ENCODE measurements around the gene VCX2. TPM values are rescaled to one million over a fixed set of nuclear protein-coding genes. Genes with fewer than 3 reads are reported as not detected.
"Not testable (repeated sequence)": the region's sequence is repeated elsewhere in the genome, so short reads cannot be mapped to it uniquely, and the experiment has no call there.

The VCX2 gene
- not detected for total RNA-seq
- long read RNA-seq = 0 reads

- ATAC-seq (ENCODE audit: poor library complexity) = not testable (repeated sequence)
These were observed at the start of gene VCX2 for GRCh38 chrX:8171169-8171568. VCX2 (minus strand) TSS chrX:8171267; CDS start chrX:8170643, 624 bp downstream.

GRCh38 chrX:8204943-8205342 is 33.9 kb upstream of the VCX2 start:
- ATAC-seq (ENCODE audit: poor library complexity) (no peak), DNase-seq (no peak)
- intact Hi-C loops (cut with DNase I) = no loop called here

More at GRCh38 chrX:8171169-8171568, at the start of gene VCX2:
- intact Hi-C loops (cut with DNase I); DNase-seq: not testable (repeated sequence)

DNA sequence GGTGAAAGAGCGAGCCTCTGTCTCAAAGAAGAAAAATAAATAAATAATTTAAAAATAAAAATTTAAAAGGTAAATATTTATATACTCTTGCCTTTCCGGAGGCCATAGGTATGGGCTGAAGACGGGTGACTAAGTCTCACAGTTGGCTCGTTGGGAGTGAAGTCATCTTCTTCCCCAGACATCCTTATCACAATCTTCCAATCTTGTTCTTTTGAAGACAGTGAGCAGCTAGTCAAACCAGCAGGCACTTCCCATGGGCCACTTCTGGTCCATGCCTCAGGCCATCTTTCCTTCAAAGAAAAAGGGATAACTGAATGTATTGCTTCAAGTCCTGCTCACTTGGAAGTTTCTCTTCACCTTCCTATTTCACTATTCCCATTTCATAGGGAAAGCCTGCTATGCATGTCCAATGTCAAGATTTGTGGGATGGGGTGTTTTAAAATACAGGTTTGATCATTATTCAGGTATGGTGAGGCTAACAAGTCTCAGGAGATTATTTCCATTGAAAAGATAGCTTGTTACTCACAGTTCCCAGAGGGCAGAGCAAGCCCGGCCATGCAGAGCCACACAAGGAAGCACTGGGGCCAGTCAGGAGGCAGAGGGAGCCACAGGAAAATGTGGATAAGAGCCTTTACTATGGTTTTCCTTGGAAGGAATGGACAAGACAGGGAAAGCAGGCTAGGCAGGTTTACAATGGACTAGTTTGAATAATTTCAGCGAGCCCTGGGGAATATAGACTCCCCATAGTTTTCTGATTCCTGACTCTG is 33.3 kb upstream of the VCX2 start:
- DNase-seq (no peak), ATAC-seq (ENCODE audit: poor library complexity) (no peak)
- intact Hi-C loops (cut with DNase I) = no loop called here

- intact Hi-C loops (cut with DNase I) = no loop called here
- peak; percentile 43 for DNase-seq
- peak; percentile 55 for ATAC-seq (ENCODE audit: poor library complexity)
These were observed 30.8 kb upstream of the VCX2 start for GRCh38 chrX:8201896-8202331.

GRCh38 chrX:8196776-8197175 is 25.7 kb upstream of the VCX2 start:
- intact Hi-C loops (cut with DNase I) = no loop called here
- no peak for DNase-seq
- no peak for ATAC-seq (ENCODE audit: poor library complexity)

GRCh38 chrX:8194216-8194615 is 23.1 kb upstream of the VCX2 start:
- DNase-seq = no peak
- intact Hi-C loops (cut with DNase I) = no loop called here
- no peak for ATAC-seq (ENCODE audit: poor library complexity)

GRCh38 chrX:8192276-8192675 is 21.2 kb upstream of the VCX2 start:
- intact Hi-C loops (cut with DNase I) = no loop called here
- DNase-seq (no peak), ATAC-seq (ENCODE audit: poor library complexity) (no peak)

DNA sequence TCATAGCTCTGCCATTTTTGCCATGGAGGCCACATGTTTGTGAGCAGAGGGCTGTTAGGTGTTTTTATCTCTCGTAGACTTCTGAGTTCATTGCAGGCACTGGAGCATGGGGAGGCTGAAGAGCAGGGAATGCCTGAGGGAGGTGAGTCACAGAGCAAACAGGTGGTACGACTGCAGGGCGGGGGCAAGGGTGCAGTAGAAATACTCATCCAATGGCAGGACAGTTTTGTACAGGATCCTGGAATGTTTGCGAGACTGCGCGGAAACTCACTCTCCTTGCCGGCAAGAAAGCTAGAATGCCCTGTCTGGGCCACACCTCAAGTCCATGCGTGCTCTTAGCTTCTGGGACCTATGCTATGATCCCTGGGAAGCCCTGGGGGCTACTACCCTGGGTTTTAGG is 20.0 kb upstream of the VCX2 start:
- no peak for DNase-seq
- intact Hi-C loops (cut with DNase I) = no loop called here
- ATAC-seq (ENCODE audit: poor library complexity) = no peak

DNA sequence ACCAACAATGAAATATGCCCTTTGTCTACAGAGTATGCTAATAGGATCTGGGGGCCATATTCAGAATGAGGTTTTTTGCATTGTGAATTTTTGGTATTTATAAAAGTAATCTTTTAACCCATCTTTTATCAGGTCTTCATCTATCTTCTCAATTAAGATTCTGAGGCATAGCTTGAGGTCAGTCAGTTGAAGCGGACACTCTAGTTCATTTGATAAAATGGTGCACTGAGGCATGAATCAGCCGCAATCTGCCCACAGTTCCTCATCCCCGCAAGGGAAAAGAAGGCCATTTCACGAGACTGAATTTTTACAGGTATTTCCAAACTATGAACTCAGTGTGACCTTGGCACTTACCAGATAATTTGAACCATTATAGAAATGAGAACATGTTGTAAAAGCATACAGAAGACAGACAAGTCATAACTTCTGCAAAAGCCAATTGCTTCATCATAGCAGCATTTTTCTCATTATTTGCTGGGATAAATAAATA is 19.3 kb upstream of the VCX2 start:
- DNase-seq (no peak), ATAC-seq (ENCODE audit: poor library complexity) (no peak)
- intact Hi-C loops (cut with DNase I) = no loop called here

GRCh38 chrX:8189096-8189830 is 18.2 kb upstream of the VCX2 start:
- DNase-seq = no peak
- ATAC-seq (ENCODE audit: poor library complexity) = no peak
- intact Hi-C loops (cut with DNase I) = no loop called here

GRCh38 chrX:8183346-8183745 is 12.3 kb upstream of the VCX2 start:
- intact Hi-C loops (cut with DNase I) = no loop called here
- DNase-seq = no peak
- ATAC-seq (ENCODE audit: poor library complexity) = no peak

GRCh38 chrX:8179656-8180055 is 8.6 kb upstream of the VCX2 start:
- intact Hi-C loops (cut with DNase I) = no loop called here
- ATAC-seq (ENCODE audit: poor library complexity) (no peak), DNase-seq (no peak)

DNA sequence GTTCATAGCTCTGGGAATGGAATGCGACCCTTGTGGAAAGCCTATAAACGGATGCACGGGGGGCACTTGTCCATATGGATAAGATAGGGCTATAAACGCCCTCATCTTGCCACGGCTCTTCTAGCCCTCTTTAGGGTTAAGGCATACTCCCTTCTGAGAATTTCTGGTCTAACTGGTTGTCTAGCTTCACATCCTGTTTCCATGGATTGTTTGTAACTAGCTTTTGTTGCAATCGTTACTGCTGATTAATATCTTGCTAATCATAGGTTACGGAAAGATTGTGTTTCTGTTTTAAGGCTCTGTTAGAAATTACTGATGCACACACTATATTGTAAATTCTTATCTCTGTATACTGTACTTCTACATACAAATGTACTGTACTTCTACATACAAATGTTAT is 17.1 kb downstream of the VCX2 start:
- DNase-seq; intact Hi-C loops (cut with DNase I); ATAC-seq (ENCODE audit: poor library complexity): not testable (repeated sequence)

GRCh38 chrX:8147226-8147625 is 23.8 kb downstream of the VCX2 start:
- DNase-seq = no peak
- no peak for ATAC-seq (ENCODE audit: poor library complexity)
- intact Hi-C loops (cut with DNase I) = no loop called here

- ATAC-seq (ENCODE audit: poor library complexity) = no peak
- no peak for DNase-seq
- intact Hi-C loops (cut with DNase I) = no loop called here
These were observed 26.1 kb downstream of the VCX2 start for GRCh38 chrX:8144925-8145324.

GRCh38 chrX:8141896-8142295 is 29.2 kb downstream of the VCX2 start:
- intact Hi-C loops (cut with DNase I) = no loop called here
- ATAC-seq (ENCODE audit: poor library complexity) (no peak), DNase-seq (no peak)

GRCh38 chrX:8140986-8141744 is 29.9 kb downstream of the VCX2 start:
- intact Hi-C loops (cut with DNase I) = no loop called here
- ATAC-seq (ENCODE audit: poor library complexity) (no peak), DNase-seq (no peak)

DNA sequence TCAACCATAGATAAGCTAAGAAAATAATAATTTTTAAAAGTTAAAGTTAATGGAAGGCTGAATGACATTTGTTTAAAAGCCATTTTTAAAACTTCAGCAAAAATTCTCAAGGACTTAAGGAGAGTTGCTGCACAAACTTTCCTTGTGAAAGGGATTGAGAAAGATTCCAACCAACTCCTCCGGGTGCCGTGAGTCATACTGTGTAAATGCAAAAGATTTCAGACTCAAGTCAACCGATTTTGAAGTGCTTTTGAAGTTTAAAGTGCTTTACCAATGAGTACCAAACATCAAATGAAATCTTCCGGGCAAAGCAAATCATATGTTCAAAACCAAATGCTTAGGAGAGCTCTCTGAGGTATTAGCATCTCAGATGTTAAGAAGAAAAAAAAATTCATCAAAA is 31.4 kb downstream of the VCX2 start:
- intact Hi-C loops (cut with DNase I) = no loop called here
- no peak for DNase-seq
- ATAC-seq (ENCODE audit: poor library complexity) = no peak

GRCh38 chrX:8138252-8138651 is 32.8 kb downstream of the VCX2 start:
- intact Hi-C loops (cut with DNase I) = no loop called here
- DNase-seq (no peak), ATAC-seq (ENCODE audit: poor library complexity) (no peak)
